Measurements from ENCODE around the gene SLAMF1.

DNA sequence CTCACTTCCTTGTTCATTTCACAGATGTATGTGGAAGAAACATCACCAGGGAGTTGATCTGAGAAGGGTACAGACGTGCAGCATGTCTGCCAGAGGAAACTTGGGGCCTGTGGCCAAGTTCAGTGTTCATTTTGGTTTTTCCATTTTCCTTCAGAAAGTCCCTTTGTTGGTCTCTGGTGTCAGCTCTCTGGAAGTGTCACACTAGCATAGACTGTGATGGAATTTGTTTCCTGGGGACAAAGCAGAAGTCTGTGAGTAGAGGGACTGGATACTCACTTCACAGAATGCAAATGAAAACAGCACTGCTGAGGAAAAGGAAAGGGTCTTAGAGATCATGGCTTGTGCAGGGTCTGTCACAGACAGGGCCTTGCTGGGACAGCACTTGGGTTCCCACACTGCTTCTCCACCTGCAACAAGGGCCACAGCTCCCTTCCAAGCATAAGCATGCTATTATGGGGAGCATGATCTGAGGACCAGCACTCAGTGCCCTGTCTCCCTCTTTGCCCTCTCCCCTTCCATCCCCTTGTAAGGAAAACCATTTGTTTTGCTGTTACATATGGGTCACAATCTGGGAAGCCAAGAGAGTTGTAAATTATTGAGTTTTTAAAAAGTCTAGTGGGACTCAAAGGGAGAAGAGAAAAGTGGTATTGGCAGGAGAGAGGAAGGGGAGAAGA, 36.1 kb downstream of the SLAMF1 start:
- TF ChIP-seq POLR2AphosphoS5 (IDR thresholded peaks at IDR 0.05; ENCODE audit: low read depth): no peak
- TF ChIP-seq, protein P1, sequence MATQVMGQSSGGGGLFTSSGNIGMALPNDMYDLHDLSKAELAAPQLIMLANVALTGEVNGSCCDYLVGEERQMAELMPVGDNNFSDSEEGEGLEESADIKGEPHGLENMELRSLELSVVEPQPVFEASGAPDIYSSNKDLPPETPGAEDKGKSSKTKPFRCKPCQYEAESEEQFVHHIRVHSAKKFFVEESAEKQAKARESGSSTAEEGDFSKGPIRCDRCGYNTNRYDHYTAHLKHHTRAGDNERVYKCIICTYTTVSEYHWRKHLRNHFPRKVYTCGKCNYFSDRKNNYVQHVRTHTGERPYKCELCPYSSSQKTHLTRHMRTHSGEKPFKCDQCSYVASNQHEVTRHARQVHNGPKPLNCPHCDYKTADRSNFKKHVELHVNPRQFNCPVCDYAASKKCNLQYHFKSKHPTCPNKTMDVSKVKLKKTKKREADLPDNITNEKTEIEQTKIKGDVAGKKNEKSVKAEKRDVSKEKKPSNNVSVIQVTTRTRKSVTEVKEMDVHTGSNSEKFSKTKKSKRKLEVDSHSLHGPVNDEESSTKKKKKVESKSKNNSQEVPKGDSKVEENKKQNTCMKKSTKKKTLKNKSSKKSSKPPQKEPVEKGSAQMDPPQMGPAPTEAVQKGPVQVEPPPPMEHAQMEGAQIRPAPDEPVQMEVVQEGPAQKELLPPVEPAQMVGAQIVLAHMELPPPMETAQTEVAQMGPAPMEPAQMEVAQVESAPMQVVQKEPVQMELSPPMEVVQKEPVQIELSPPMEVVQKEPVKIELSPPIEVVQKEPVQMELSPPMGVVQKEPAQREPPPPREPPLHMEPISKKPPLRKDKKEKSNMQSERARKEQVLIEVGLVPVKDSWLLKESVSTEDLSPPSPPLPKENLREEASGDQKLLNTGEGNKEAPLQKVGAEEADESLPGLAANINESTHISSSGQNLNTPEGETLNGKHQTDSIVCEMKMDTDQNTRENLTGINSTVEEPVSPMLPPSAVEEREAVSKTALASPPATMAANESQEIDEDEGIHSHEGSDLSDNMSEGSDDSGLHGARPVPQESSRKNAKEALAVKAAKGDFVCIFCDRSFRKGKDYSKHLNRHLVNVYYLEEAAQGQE (IDR thresholded peaks at IDR 0.05; ENCODE audit: insufficient replicate concordance, low read depth): no peak
- TF ChIP-seq, protein P2, sequence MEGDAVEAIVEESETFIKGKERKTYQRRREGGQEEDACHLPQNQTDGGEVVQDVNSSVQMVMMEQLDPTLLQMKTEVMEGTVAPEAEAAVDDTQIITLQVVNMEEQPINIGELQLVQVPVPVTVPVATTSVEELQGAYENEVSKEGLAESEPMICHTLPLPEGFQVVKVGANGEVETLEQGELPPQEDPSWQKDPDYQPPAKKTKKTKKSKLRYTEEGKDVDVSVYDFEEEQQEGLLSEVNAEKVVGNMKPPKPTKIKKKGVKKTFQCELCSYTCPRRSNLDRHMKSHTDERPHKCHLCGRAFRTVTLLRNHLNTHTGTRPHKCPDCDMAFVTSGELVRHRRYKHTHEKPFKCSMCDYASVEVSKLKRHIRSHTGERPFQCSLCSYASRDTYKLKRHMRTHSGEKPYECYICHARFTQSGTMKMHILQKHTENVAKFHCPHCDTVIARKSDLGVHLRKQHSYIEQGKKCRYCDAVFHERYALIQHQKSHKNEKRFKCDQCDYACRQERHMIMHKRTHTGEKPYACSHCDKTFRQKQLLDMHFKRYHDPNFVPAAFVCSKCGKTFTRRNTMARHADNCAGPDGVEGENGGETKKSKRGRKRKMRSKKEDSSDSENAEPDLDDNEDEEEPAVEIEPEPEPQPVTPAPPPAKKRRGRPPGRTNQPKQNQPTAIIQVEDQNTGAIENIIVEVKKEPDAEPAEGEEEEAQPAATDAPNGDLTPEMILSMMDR (IDR thresholded peaks at IDR 0.05; ENCODE audit: insufficient read depth, low read length): no peak
